ENCODE measurements around the gene ARHGAP19.
"Not testable (repeated sequence)": the region's sequence is repeated elsewhere in the genome, so short reads cannot be mapped to it uniquely, and the experiment has no call there.

ARHGAP19 gene

DNA sequence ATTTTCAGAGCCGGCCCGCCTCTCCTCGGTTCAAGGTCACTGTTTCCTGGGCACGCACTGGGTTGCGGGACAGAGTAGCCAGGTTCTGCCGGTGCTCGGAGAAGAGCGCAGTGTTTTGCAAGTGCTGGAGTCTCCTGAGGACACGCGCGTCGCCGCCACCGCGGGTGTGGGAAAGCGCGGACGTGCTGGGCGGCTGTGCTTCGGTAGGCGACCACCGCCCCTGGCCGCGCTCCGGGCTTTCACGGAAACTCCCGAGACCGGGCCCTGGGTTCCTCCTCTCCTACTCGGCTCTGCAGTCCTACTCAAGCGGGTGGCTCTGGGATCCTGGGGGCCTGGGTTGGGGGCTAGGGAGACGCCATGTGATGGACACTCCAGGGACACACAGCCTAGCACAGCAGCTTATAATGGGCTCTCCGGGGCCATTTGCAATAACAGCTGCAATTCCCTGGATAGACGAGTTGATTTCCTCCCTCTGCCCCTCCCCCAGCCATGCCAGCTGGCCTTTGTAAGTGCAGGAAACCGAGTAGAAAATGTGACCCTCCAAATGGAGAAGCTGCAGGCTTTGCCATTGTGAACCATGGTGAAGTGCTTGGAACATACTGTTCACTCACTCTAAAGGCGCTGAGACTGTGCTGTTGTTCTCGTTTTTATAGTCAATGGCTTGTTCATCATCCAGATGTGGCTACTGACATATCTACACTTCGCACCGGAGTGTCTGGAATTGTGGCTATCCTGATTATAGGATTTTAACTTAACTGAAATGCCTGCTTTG is 28.8 kb upstream of the ARHGAP19 start:
- no peak for DNase-seq

DNA sequence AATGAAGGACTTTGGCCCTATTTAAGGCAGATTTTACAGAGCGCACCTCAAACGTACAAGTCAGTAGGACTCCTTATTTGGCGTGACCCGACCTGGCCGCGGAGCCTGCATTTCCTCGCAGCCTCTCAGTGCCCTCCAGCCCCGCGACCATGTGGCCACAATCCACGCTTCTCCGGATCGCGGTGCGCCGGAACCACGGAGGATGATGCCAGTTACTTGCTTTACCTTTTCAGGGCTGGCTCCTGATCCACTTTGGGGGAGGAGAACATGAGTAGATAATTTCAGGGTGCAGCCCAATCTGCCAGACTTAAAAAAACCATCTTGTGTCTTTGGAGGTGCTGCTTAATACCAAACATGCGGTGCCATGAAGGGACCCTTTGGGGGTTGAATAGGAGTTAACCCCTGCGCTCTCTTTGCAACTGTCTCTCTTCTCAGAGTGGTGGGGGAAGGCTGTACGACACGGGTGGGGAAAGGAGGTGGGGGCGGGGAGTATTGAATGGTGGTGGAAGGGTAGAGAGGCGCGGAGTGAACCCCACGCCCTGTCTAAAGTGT is 28.1 kb upstream of the ARHGAP19 start:
- no peak for DNase-seq

DNA sequence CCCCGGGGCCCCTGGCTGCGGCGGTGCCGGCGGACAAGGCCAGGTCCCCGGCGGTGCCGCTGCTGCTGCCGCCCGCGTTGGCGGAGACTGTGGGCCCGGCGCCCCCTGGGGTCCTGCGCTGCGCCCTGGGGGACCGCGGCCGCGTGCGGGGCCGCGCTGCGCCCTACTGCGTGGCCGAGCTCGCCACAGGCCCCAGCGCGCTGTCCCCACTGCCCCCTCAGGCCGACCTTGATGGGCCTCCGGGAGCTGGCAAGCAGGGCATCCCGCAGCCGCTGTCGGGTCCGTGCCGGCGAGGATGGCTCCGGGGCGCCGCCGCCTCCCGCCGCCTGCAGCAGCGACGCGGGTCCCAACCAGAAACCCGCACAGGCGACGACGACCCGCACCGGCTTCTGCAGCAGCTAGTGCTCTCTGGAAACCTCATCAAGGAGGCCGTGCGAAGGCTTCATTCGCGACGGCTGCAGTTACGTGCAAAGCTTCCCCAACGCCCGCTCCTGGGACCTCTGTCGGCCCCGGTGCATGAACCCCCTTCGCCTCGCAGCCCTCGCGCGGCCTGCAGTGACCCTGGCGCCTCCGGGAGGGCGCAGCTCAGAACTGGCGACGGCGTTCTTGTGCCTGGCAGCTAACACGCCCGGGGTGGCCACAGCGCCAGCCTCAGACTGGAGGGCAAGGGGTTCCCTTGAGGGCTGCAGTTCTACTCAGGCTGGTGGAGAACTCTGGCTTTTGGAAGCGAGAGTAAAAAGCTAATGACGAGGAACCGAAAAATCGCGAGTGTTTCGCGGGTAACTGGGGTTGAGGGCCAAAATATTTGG is 27.4 kb upstream of the ARHGAP19 start:
- peak; percentile 70 for DNase-seq

- DNase-seq, result peak; percentile 91
These were observed 26.6 kb upstream of the ARHGAP19 start, which contains the start of gene FRAT1 for GRCh38 chr10:97318772-97319651. Gene FRAT1 (plus strand): TSS chr10:97319271. CDS start chr10:97319454, 183 bp downstream.

GRCh38 chr10:97314671-97315070 is 22.2 kb upstream of the ARHGAP19 start:
- no peak for DNase-seq

DNA sequence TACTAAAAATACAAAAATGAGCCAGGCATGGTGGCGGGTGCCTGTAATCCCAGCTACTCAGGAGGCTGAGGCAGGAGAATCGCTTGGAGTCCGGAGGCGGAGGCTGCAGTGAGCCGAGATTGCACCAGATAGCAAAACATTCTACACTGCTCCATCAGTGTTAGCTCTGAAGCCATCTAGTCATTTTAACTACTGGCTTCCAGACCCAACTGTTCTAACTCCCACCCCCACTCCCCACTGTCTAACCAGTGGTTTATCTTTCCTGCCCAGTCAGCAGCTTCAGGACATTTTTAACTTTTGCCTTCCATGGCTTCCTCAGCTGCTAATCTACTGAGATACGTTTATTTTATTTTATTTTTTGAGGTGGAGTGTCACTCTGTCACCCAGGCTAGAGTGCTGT is 20.5 kb upstream of the ARHGAP19 start:
- DNase-seq, result no peak

- DNase-seq, result no peak
These were observed 18.7 kb upstream of the ARHGAP19 start for GRCh38 chr10:97311111-97311626.

- DNase-seq, result no peak
These were observed 15.7 kb upstream of the ARHGAP19 start for GRCh38 chr10:97307866-97308780.

DNA sequence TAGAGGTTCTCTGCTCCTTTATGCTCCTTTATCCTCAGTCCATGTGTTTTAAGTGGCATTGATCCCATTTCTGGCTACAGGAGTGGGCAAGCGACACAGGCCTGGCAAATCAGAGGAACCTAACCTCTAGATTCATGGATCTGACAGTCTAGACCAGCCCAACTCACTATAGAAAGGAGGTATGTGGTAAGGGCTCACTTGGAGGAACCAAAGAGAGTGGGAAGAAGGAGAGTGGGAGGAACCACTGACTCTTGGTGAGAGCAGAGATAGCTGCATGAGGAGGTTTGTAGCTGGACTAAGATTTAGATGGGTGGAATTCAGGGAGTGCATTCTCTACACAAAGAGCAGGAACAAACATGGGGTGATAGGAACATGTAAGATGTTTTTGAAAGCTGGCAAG is 15.0 kb upstream of the ARHGAP19 start:
- no peak for DNase-seq

GRCh38 chr10:97302088-97302791 is 9.8 kb upstream of the ARHGAP19 start:
- no peak for DNase-seq

- no peak for DNase-seq
These were observed 8.5 kb upstream of the ARHGAP19 start for GRCh38 chr10:97300980-97301379.

DNA sequence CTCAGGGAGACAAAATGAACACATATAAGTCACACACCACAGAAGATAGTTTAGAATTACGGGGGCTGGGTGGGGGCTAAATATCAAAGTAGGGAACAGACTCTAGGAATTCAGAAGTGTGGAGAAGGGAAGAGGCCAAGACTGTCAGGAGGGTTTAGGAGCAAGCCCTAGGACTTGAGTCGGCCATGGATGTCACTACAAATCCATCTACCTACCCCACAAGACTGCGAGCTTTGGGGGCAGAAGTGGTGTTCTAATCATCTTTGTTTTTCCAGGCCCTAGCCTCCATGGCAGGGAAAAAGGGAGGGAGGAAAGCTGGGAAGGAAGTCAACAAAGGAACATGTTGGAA is 5.8 kb upstream of the ARHGAP19 start:
- no peak for DNase-seq

- DNase-seq, result no peak
These were observed 5.3 kb upstream of the ARHGAP19 start for GRCh38 chr10:97297556-97298222.

- DNase-seq, result no peak
These were observed 393 bp upstream of the ARHGAP19 start for GRCh38 chr10:97292862-97293198.

- DNase-seq, result no peak
These were observed 910 bp downstream of the ARHGAP19 start for GRCh38 chr10:97291357-97292096.

DNA sequence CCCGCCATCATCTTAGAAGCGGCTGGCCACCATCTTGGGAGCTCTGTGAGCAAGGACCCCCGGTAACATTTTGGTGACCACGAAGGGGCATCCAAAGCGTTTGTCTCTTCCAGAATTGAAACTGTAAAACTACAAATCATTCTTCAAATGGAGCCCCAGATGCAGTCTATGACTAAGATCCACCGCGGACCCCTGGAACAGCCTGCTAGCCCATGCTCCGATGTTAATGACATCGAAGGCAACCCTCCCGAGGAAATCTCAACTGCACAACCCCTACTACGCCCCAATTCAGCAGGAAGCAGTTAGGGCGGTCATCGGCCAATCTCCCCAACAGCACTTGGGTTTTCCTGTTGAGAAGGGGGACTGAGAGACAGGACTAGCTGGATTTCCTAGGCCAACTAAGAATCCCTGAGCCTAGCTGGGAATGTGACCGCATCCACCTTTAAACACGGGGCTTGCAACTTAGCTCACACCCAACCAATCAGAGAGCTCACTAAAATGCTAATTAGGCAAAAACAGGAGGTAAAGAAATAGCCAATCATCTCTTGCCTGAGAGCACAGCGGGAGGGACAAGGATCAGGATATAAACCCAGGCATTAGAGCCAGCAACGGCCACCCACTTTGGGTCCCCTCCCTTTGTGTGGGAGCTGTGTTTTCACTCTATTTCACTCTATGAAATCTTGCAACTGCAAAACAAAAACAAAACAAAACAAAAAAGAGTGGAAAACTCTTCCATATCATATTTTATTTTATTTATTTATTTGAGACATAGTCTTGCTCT is 1.7 kb downstream of the ARHGAP19 start:
- DNase-seq, result not testable (repeated sequence)

GRCh38 chr10:97290076-97290475 is 2.4 kb downstream of the ARHGAP19 start:
- not testable (repeated sequence) for DNase-seq

- no peak for DNase-seq
These were observed 11.7 kb downstream of the ARHGAP19 start for GRCh38 chr10:97280783-97281182.

All from CD4-positive, alpha-beta T cell treated with Interleukin-12 subunit alpha and Interleukin-12 subunit beta, for 1 hour (primary cell).